HEK293 (cell line): Measurements from ENCODE around the gene HSPBAP1.
"Not testable (repeated sequence)": the region's sequence is repeated elsewhere in the genome, so short reads cannot be mapped to it uniquely, and the experiment has no call there.

Experiments used
- CTCF ChIA-PET: fragments of 350-600 bp; formaldehyde crosslinking; extraction: SDS; loops from one replicate; lab custom pipeline; 2021; ENCODE audit warnings: antibody characterized with exemption; lab: Yijun Ruan, JAX
- POLR2A ChIA-PET: fragments of 300-600 bp; formaldehyde crosslinking; extraction: SDS; loops from one replicate; lab custom pipeline; 2020; ENCODE audit warnings: antibody characterized with exemption, inconsistent platforms; lab: Yijun Ruan, JAX
- H3K27ac ChIP-seq: fragments of 200-500 bp; sonication (Bioruptor generic); 2 replicates; pipeline ENCODE4 v1.5.1; 2014; ENCODE audit warnings: low read depth, low read length, control low read depth, inconsistent platforms; ENCODE audit errors: extremely low read depth
- H3K36me3 ChIP-seq, 2 experiments: fragments of 200-500 bp in 1 of 2; sonication (Bioruptor generic) in 1 of 2; 1 replicate in 1 of 2; 2 replicates in 1 of 2; pipeline ENCODE4 v1.5.1; 2014 to 2017; ENCODE audit warnings: inconsistent platforms in 2 of 2, low read length in 2 of 2; ENCODE audit not compliant: control insufficient read depth in 2 of 2, insufficient read depth in 1 of 2
- H3K4me1 ChIP-seq: fragments of 200-500 bp; sonication (Bioruptor generic); 2 replicates; pipeline ENCODE4 v1.5.1; 2014; ENCODE audit warnings: mild to moderate bottlenecking, low read length, inconsistent platforms; ENCODE audit not compliant: control insufficient read depth, insufficient read depth
- H3K4me3 ChIP-seq: 2 replicates; pipeline ENCODE4 v1.5.1; 2011; ENCODE audit warnings: low read depth, mild to moderate bottlenecking, control low read depth, low read length, moderate library complexity
- H3K9me3 ChIP-seq: fragments of 200-500 bp; sonication (Bioruptor generic); 2 replicates; pipeline ENCODE4 v1.5.1; 2014; ENCODE audit warnings: low read depth, low read length, inconsistent platforms; ENCODE audit not compliant: control insufficient read depth, insufficient read depth
- GLI4 ChIP-seq: fragments of 450-650 bp; formaldehyde crosslinking; IDR thresholded peaks from 2 replicates; pipeline ENCODE4 v1.5.1; 2016; ENCODE audit warnings: missing biosample characterization, missing genetic modification characterization
- KLF1 ChIP-seq: fragments of 450-650 bp; formaldehyde crosslinking; IDR thresholded peaks from 2 replicates; pipeline ENCODE4 v1.5.1; 2016; ENCODE audit warnings: missing biosample characterization, missing genetic modification characterization
- MEIS1 ChIP-seq: sonication (generic); formaldehyde crosslinking; IDR thresholded peaks from 2 replicates; pipeline ENCODE4 v1.8.1; 2022; ENCODE audit warnings: missing genetic modification reagents, mild to moderate bottlenecking, borderline replicate concordance
- MYNN ChIP-seq: fragments of 450-650 bp; formaldehyde crosslinking; IDR thresholded peaks from 2 replicates; pipeline ENCODE4 v1.5.1; 2016; ENCODE audit warnings: missing biosample characterization, missing genetic modification characterization, borderline replicate concordance
- ZFP3 ChIP-seq: fragments of 450-650 bp; formaldehyde crosslinking; IDR thresholded peaks from 2 replicates; pipeline ENCODE4 v1.5.1; 2016; ENCODE audit warnings: low read depth, missing biosample characterization, missing genetic modification characterization
- ZFP41 ChIP-seq: fragments of 450-650 bp; formaldehyde crosslinking; IDR thresholded peaks from 2 replicates; pipeline ENCODE4 v1.5.1; 2016; ENCODE audit warnings: missing biosample characterization, missing genetic modification characterization, borderline replicate concordance
- ZNF155 ChIP-seq: fragments of 450-650 bp; formaldehyde crosslinking; IDR thresholded peaks from 2 replicates; pipeline ENCODE4 v1.5.1; 2016; ENCODE audit warnings: missing biosample characterization, missing genetic modification characterization
- ZNF157 ChIP-seq: fragments of 450-650 bp; formaldehyde crosslinking; IDR thresholded peaks from 2 replicates; pipeline ENCODE4 v1.5.1; 2016; ENCODE audit warnings: missing biosample characterization, missing genetic modification characterization
- ZNF175 ChIP-seq: fragments of 450-650 bp; formaldehyde crosslinking; IDR thresholded peaks from 2 replicates; pipeline ENCODE4 v1.5.1; 2016; ENCODE audit warnings: missing biosample characterization, missing genetic modification characterization
- ZNF266 ChIP-seq: fragments of 450-650 bp; formaldehyde crosslinking; IDR thresholded peaks from 2 replicates; pipeline ENCODE4 v1.5.1; 2016; ENCODE audit warnings: missing biosample characterization, missing genetic modification characterization, low read depth
- ZNF521 ChIP-seq: fragments of 450-650 bp; formaldehyde crosslinking; IDR thresholded peaks from 2 replicates; pipeline ENCODE4 v1.5.1; 2017; ENCODE audit warnings: missing biosample characterization, mild to moderate bottlenecking, missing genetic modification characterization
- ZNF561 ChIP-seq: fragments of 450-650 bp; IDR thresholded peaks from 2 replicates; pipeline ENCODE4 v1.5.1; 2018; ENCODE audit warnings: missing biosample characterization, missing genetic modification characterization, borderline replicate concordance
- ZNF596 ChIP-seq: fragments of 450-650 bp; IDR thresholded peaks from 2 replicates; pipeline ENCODE4 v1.5.0; 2018; ENCODE audit warnings: missing biosample characterization, mild to moderate bottlenecking, missing genetic modification characterization, moderate library complexity
- ZNF621 ChIP-seq: fragments of 450-650 bp; formaldehyde crosslinking; IDR thresholded peaks from 2 replicates; pipeline ENCODE4 v1.5.1; 2017; ENCODE audit warnings: missing biosample characterization, missing genetic modification characterization
- ZSCAN30 ChIP-seq: fragments of 450-650 bp; IDR thresholded peaks from 2 replicates; pipeline ENCODE4 v1.5.1; 2018; ENCODE audit warnings: missing biosample characterization, mild to moderate bottlenecking, missing genetic modification characterization, moderate library complexity
- TF ChIP-seq, protein P1 (sequence below): fragments of 450-650 bp; formaldehyde crosslinking; IDR thresholded peaks from 2 replicates; pipeline ENCODE4 v1.5.1; 2016; ENCODE audit warnings: missing biosample characterization, missing genetic modification characterization, borderline replicate concordance
- TF ChIP-seq, protein P2 (sequence below): fragments of 450-650 bp; formaldehyde crosslinking; IDR thresholded peaks from 2 replicates; pipeline ENCODE4 v1.5.1; 2017; ENCODE audit warnings: missing biosample characterization, missing genetic modification characterization

Gene HSPBAP1

DNA sequence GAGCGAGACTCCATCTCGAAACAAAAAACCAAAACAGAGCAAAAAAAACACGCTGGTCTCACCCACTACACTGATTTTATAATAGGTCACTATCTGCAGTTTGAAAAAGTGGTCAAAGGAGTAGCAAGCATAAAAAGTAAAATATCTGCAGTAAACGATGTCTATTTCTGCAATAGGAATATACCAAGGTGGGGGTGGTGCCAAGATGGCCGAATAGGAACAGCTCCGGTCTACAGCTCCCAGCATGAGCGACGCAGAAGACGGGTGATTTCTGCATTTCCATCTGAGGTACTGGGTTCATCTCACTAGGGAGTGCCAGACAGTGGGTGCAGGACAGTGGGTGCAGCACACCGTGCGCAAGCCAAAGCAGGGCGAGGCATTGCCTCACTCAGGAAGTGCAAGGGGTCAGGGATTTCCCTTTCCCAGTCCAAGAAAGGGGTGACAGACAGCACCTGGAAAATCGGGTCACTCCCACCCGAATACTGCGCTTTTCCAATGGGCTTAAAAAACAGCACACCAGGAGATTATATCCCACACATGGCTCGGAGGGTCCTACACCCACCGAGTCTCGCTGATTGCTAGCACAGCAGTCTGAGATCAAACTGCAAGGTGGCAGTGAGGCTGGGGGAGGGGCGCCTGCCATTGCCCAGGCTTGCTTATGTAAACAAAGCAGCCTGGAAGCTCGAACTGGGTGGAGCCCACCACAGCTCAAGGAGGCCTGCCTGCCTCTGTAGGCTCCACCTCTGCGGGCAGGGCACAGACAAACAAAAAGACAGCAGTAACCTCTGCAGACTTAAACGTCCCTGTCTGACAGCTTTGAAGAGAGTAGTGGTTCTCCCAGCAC is 60.7 kb downstream of the HSPBAP1 start:
- H3K4me3 ChIP-seq, H3K36me3 ChIP-seq, POLR2A ChIA-PET, H3K9me3 ChIP-seq, H3K4me1 ChIP-seq, H3K27ac ChIP-seq: not testable (repeated sequence)
- CTCF ChIA-PET: interaction anchor here (0.8 kb wide), 1 partner anchor 22 kb away, joined by 3 read pairs; no protein-coding TSS in a partner anchor
- TF ChIP-seq KLF1 (tag by site-specific recombination): 0 out of 2 replicates have a peak, but pooled peaks have one; percentile 20
- TF ChIP-seq, all 188 proteins: peak for 1; not testable (repeated sequence) for 187

DNA sequence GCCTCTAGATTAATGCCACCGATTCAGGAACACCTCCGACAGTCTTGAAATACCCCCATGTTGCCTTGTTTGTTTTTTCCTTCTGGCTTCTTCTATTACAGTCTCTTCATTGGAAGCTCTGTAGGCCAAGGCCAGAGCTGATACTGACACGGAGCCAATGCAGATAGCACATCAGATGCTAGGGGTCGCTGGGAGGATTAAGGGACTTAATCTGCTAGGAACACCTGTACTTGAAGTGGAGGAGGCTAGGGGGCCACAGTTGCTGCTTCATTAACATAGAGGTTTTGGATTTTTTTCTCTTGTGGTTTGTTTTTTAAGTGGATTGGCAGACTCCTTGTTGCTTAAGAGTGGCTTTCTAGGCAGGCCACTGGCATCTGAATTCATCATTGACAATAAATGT is 63.4 kb downstream of the HSPBAP1 start:
- CTCF ChIA-PET: no interaction called here
- POLR2A ChIA-PET: no interaction called here

DNA sequence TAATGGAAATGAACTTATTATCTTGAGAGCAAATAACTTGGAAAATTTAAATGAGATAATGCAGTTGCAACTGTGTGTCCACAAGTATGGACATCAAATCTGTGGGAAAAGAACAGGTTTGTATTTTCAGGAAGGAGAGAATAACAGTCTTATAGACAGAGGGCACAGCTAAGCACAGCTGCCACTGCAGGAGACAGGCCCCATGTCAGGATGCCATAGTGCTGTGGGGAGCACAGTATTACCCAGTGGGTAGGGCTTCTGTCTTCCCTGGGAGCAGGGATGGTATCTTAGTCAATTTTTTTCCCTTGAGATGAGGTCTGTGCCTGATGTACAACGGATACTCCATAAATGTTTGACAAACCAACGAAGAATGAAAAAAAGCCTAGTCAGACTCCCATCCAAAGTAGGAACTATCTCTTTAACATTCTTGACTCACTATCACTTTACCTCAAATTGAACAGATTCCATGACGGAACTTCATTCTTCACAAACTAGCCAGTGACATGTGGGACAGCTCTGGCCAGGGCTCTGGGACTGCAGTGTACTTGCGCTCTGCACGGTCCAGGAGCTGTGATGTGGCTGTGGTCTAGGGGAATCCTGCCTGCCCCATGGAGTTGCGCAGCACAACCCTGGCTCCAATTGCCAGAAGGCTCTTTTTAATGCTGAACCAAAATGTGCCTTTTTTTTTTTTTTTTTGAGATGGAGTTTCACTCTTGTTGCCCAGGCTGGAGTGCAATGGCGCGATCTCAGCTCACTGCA is 64.7 kb downstream of the HSPBAP1 start:
- no peaks in the 10 kb centered on the region for H3K9me3 ChIP-seq
- ChIA-PET POLR2A (interaction anchor here (0.6 kb wide), 1 partner anchor 150 kb away, joined by 6 read pairs; no protein-coding TSS in a partner anchor), CTCF (no interaction called here)
- H3K27ac ChIP-seq: no peak overlapping the region
- no peaks in the 10 kb centered on the region for H3K4me1 ChIP-seq
- TF ChIP-seq ZNF266 (tag by site-specific recombination) (no peak), ZNF596 (no peak)
- H3K4me3 ChIP-seq: no peak overlapping the region
- no peaks in the 10 kb centered on the region for H3K36me3 ChIP-seq

More for the DNA sequence above, 63.4 kb downstream of the HSPBAP1 start:
- no peaks in the 10 kb centered on the region for H3K36me3 ChIP-seq
- no peak overlapping the region for H3K27ac ChIP-seq
- no peaks in the 10 kb centered on the region for H3K9me3 ChIP-seq
- TF ChIP-seq ZFP41 (tag by site-specific recombination) (no peak), ZNF621 (tag by site-specific recombination) (no peak), MYNN (tag by site-specific recombination) (no peak), ZNF521 (tag by site-specific recombination) (no peak), ZNF157 (tag by site-specific recombination) (no peak), ZSCAN30 (tag by site-specific recombination) (no peak), GLI4 (tag by site-specific recombination) (no peak), ZNF561 (no peak), ZNF175 (tag by site-specific recombination) (no peak), ZNF155 (tag by site-specific recombination) (no peak), MEIS1 (CRISPR knock-in tag) (no peak), ZFP3 (no peak)
- TF ChIP-seq, protein P1, sequence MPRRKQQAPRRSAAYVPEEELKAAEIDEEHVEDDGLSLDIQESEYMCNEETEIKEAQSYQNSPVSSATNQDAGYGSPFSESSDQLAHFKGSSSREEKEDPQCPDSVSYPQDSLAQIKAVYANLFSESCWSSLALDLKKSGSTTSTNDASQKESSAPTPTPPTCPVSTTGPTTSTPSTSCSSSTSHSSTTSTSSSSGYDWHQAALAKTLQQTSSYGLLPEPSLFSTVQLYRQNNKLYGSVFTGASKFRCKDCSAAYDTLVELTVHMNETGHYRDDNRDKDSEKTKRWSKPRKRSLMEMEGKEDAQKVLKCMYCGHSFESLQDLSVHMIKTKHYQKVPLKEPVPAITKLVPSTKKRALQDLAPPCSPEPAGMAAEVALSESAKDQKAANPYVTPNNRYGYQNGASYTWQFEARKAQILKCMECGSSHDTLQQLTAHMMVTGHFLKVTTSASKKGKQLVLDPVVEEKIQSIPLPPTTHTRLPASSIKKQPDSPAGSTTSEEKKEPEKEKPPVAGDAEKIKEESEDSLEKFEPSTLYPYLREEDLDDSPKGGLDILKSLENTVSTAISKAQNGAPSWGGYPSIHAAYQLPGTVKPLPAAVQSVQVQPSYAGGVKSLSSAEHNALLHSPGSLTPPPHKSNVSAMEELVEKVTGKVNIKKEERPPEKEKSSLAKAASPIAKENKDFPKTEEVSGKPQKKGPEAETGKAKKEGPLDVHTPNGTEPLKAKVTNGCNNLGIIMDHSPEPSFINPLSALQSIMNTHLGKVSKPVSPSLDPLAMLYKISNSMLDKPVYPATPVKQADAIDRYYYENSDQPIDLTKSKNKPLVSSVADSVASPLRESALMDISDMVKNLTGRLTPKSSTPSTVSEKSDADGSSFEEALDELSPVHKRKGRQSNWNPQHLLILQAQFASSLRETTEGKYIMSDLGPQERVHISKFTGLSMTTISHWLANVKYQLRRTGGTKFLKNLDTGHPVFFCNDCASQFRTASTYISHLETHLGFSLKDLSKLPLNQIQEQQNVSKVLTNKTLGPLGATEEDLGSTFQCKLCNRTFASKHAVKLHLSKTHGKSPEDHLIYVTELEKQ (tag by site-specific recombination): no peak
- TF ChIP-seq, protein P2, sequence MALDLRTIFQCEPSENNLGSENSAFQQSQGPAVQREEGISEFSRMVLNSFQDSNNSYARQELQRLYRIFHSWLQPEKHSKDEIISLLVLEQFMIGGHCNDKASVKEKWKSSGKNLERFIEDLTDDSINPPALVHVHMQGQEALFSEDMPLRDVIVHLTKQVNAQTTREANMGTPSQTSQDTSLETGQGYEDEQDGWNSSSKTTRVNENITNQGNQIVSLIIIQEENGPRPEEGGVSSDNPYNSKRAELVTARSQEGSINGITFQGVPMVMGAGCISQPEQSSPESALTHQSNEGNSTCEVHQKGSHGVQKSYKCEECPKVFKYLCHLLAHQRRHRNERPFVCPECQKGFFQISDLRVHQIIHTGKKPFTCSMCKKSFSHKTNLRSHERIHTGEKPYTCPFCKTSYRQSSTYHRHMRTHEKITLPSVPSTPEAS (tag by site-specific recombination): no peak
- no peak overlapping the region for H3K4me3 ChIP-seq
- no peaks in the 10 kb centered on the region for H3K4me1 ChIP-seq
